IMR-90 (cell line): Measurements from ENCODE around the gene GPX4. TPM values are rescaled to one million over a fixed set of nuclear protein-coding genes. Genes with fewer than 3 reads are reported as not detected.
A peak's percentile ranks its signal among the peaks of the same experiment; 100 is the strongest.

Experiments used
- ATAC-seq: fragments of 200-7000 bp; cut with Tn5 transposase; 2 replicates; pipeline ENCODE4 v1.9.1; 2020; ENCODE audit warnings: low read depth, mild to moderate bottlenecking, moderate library complexity
- BruUV-seq: library from RNA; stranded (reverse); fragments of 400-500 nt; replicated peaks from 2 replicates; lab custom pipeline; 2021; lab: Mats Ljungman, UMichigan
- CTCF ChIA-PET: fragments of 300-600 bp; formaldehyde crosslinking; extraction: SDS; loops from one replicate; lab custom pipeline; 2021; ENCODE audit warnings: antibody characterized with exemption; lab: Yijun Ruan, JAX
- POLR2A ChIA-PET: fragments of 300-600 bp; sonication (Branson Sonifier 250); formaldehyde crosslinking; loops from one replicate; lab custom pipeline; 2022; ENCODE audit warnings: antibody characterized with exemption; ENCODE audit not compliant: unreplicated experiment; lab: Charles Lee
- DNase-seq: peaks from one replicate; pipeline ENCODE4 v3.0.0; 2013
- H2AFZ ChIP-seq: replicated peaks from 2 replicates; pipeline ENCODE3; 2013; ENCODE audit warnings: low read length, mild to moderate bottlenecking; ENCODE audit not compliant: poor library complexity
- H2AK5ac ChIP-seq: 2 replicates; pipeline ENCODE4 v1.6.1; 2013; ENCODE audit warnings: low read depth, low read length, inconsistent platforms
- H2AK9ac ChIP-seq: replicated peaks from 2 replicates; pipeline ENCODE3; 2013; ENCODE audit warnings: mild to moderate bottlenecking, low read depth, low read length, moderate library complexity; ENCODE audit not compliant: poor library complexity
- H2BK120ac ChIP-seq: 2 replicates; pipeline ENCODE4 v1.6.1; 2013; ENCODE audit warnings: low read depth, low read length, inconsistent platforms
- H2BK15ac ChIP-seq: 3 replicates; pipeline ENCODE4 v1.6.1; 2013; ENCODE audit warnings: low read depth, low read length, inconsistent platforms
- H2BK20ac ChIP-seq: 2 replicates; pipeline ENCODE4 v1.6.1; 2013; ENCODE audit warnings: low read depth, mild to moderate bottlenecking, inconsistent platforms, low read length, moderate library complexity
- H2BK5ac ChIP-seq: 2 replicates; pipeline ENCODE4 v1.6.1; 2013; ENCODE audit warnings: mild to moderate bottlenecking, low read depth, low read length, inconsistent platforms; ENCODE audit not compliant: poor library complexity, severe bottlenecking
- H3K14ac ChIP-seq: replicated peaks from 2 replicates; pipeline ENCODE4 v1.6.1; 2013; ENCODE audit warnings: low read depth, low read length, inconsistent platforms
- H3K18ac ChIP-seq: 2 replicates; pipeline ENCODE4 v1.6.1; 2013; ENCODE audit warnings: low read depth, low read length, control low read depth
- H3K23ac ChIP-seq: 2 replicates; pipeline ENCODE4 v1.6.1; 2013; ENCODE audit warnings: low read depth, low read length, inconsistent platforms
- H3K27ac ChIP-seq: 2 replicates; pipeline ENCODE4 v1.5.1; 2013; ENCODE audit warnings: mild to moderate bottlenecking, control low read depth, low read length; ENCODE audit not compliant: insufficient read depth
- H3K27me3 ChIP-seq: 2 replicates; pipeline ENCODE4 v1.6.1; 2013; ENCODE audit warnings: low read length; ENCODE audit not compliant: control insufficient read depth, insufficient read depth
- H3K36me3 ChIP-seq: 2 replicates; pipeline ENCODE4 v1.6.1; 2013; ENCODE audit warnings: low read length, mixed read lengths; ENCODE audit not compliant: control insufficient read depth, insufficient read depth
- H3K4ac ChIP-seq: 2 replicates; pipeline ENCODE4 v1.6.1; 2013; ENCODE audit warnings: low read depth, low read length, inconsistent platforms
- H3K4me1 ChIP-seq: 2 replicates; pipeline ENCODE4 v1.6.1; 2013; ENCODE audit warnings: low read length, mixed read lengths; ENCODE audit not compliant: control insufficient read depth, insufficient read depth
- H3K4me2 ChIP-seq: 2 replicates; pipeline ENCODE4 v1.6.1; 2013; ENCODE audit warnings: low read depth, mild to moderate bottlenecking, control low read depth, low read length, moderate library complexity
- H3K4me3 ChIP-seq: 2 replicates; pipeline ENCODE4 v1.5.1; 2013; ENCODE audit warnings: low read depth, mild to moderate bottlenecking, control low read depth, low read length, moderate library complexity; ENCODE audit not compliant: insufficient read depth
- H3K56ac ChIP-seq: 2 replicates; pipeline ENCODE4 v1.6.1; 2013; ENCODE audit warnings: low read length, inconsistent platforms; ENCODE audit not compliant: insufficient read depth; ENCODE audit errors: extremely low read depth
- H3K79me1 ChIP-seq, 2 experiments: 2 replicates each; pipeline ENCODE4 v1.6.1; 2013; ENCODE audit warnings: low read length in 2 of 2, inconsistent platforms in 1 of 2, low read depth in 1 of 2
- H3K9ac ChIP-seq: 2 replicates; pipeline ENCODE4 v1.6.1; 2013; ENCODE audit warnings: low read depth, low read length, control low read depth
- H3K9me1 ChIP-seq: 2 replicates; pipeline ENCODE4 v1.6.1; 2013; ENCODE audit warnings: low read length, inconsistent platforms; ENCODE audit not compliant: insufficient read depth
- H3K9me3 ChIP-seq: 2 replicates; pipeline ENCODE4 v1.6.1; 2013; ENCODE audit warnings: low read length; ENCODE audit not compliant: control insufficient read depth, insufficient read depth
- H4K20me1 ChIP-seq: 2 replicates; pipeline ENCODE4 v1.6.1; 2013; ENCODE audit warnings: low read length, inconsistent platforms; ENCODE audit not compliant: insufficient read depth
- H4K5ac ChIP-seq: 2 replicates; pipeline ENCODE4 v1.6.1; 2013; ENCODE audit warnings: mild to moderate bottlenecking, low read depth, low read length, control low read depth
- H4K8ac ChIP-seq, 2 experiments: 2 replicates each; pipeline ENCODE4 v1.6.1; 2013; ENCODE audit warnings: low read depth in 2 of 2, low read length in 2 of 2, control low read depth in 1 of 2, inconsistent platforms in 1 of 2
- H4K91ac ChIP-seq: 2 replicates; pipeline ENCODE4 v1.6.1; 2013; ENCODE audit warnings: low read depth, low read length, inconsistent platforms; ENCODE audit not compliant: insufficient read depth
- CEBPB ChIP-seq: IDR thresholded peaks from 2 replicates; pipeline ENCODE4 v1.6.1; 2012; ENCODE audit warnings: low read depth, low read length, improper control_type of control experiment
- CHD1 ChIP-seq: IDR thresholded peaks from 2 replicates; pipeline ENCODE4 v1.6.1; 2012; ENCODE audit warnings: low read depth, low read length, improper control_type of control experiment
- MAFK ChIP-seq: IDR thresholded peaks from 2 replicates; pipeline ENCODE4 v1.6.1; 2012; ENCODE audit warnings: low read depth, low read length, improper control_type of control experiment
- POLR2A ChIP-seq: IDR thresholded peaks from 2 replicates; pipeline ENCODE4 v1.6.1; 2012; ENCODE audit warnings: mild to moderate bottlenecking, low read depth, low read length
- RFX5 ChIP-seq: IDR thresholded peaks from 2 replicates; pipeline ENCODE4 v1.8.0; 2012; ENCODE audit warnings: low read depth, mild to moderate bottlenecking, low read length, moderate library complexity
- SMC3 ChIP-seq: fragments of 150-350 bp; IDR thresholded peaks from 2 replicates; pipeline ENCODE4 v1.6.1; 2016; ENCODE audit warnings: low read depth, mild to moderate bottlenecking, antibody characterized with exemption, low read length, moderate library complexity
- WGBS, 2 experiments: methylation state at CpG; one replicate each; pipeline versions ENCODE4 v1.1.5 to v1.1.7; 2013; ENCODE audit warnings: missing lambda C conversion rate in 2 of 2; ENCODE audit not compliant: insufficient read length in 1 of 2; ENCODE audit errors: extremely low coverage in 2 of 2; 5-methylcytosine and 5-hydroxymethylcytosine counted together
- dilution Hi-C: fragments of 300-500 bp; cut with HindIII; formaldehyde crosslinking; loops from one replicate; pipeline ENCODE4 v1.14.3; 2018; ENCODE audit warnings: low sequenced_read_pairs; ENCODE audit not compliant: unreplicated experiment
- in situ Hi-C: fragments of 300-500 bp; cut with MboI; formaldehyde crosslinking; loops from 3 replicates; pipeline ENCODE4 v1.14.3; 2019; ENCODE audit warnings: low sequenced_read_pairs, inconsistent platforms, mixed read lengths
- intact Hi-C: fragments of 100-400 bp; cut with micrococcal nuclease; formaldehyde crosslinking; loops from 2 replicates; pipeline ENCODE4 v1.10.0; 2022
- polyA plus RNA-seq, 3 experiments: library from polyadenylated mRNA; depleted of rRNA; stranded (reverse); fragments of >200 nt; gene quantifications; 2 replicates each; pipeline ENCODE4 v1.2.3, GENCODE V29; 2012; ENCODE audit warnings: low replicate concordance in 1 of 3
- total RNA-seq: library from RNA; depleted of rRNA; stranded (reverse); fragments of >200 nt; gene quantifications from 2 replicates; pipeline ENCODE4 v1.2.3, GENCODE V29; 2012
- TF ChIP-seq, protein P1 (sequence below): conservative IDR thresholded peaks from 2 replicates; pipeline ENCODE4 v1.5.1; 2012; ENCODE audit warnings: mild to moderate bottlenecking, low read depth, low read length, improper control_type of control experiment

Gene GPX4
- total and polyA plus RNA-seq, 2 of the 4 experiments (the other 2 are of a cell fraction), result 357 to 1,083 TPM

DNA sequence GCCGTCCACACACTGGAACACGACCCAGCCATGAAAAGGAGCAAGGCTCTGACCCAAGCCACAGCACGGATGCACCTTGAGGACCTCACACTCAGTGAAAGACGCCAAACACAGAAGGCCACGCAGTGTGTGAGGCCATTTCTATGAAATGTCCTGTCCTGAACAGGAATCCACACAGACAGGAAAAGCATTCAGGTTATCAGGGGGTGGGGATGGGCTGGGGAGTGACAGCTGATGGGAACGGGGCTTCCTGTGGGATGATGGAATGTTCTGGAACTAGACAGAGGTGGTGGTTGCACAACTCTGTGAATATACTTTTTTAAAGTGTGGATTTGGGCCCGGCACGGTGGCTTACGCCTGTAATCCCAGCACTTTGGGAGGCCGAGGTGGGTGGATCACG lies 30.6 kb downstream of the GPX4 start:
- Histone ChIP-seq H4K8ac (peak overlapping the region in 1 of 2 experiments; percentile 25; a peak in 1 of 4 replicates), H3K4me2 (no peak overlapping the region), H3K9me3 (no peaks in the 10 kb centered on the region), H4K5ac (no peak overlapping the region), H3K9me1 (peaks cover 4% of the 10 kb centered on the region; the same call in 1 of the 2 replicates), H3K14ac (peak overlapping the region; percentile 56; the same call in 1 of the 2 replicates), H3K18ac (no peak overlapping the region), H3K23ac (peak overlapping the region; percentile 86), H4K20me1 (peaks cover 26% of the 10 kb centered on the region), H3K4me3 (no peak overlapping the region), H3K36me3 (peaks cover 34% of the 10 kb centered on the region; the same call in 1 of the 2 replicates), H2BK120ac (peak overlapping the region; percentile 45; the same call in 1 of the 2 replicates), H2BK5ac (peak overlapping the region; percentile 66), H2BK15ac (no peak overlapping the region), H2BK20ac (0 out of 2 replicates have a peak overlapping the region, but pooled peaks have one; percentile 6), H3K9ac (no peak overlapping the region), H3K4ac (peak overlapping the region; percentile 67), H3K27me3 (no peaks in the 10 kb centered on the region), H3K79me1 (peaks cover 15 to 70% of the 10 kb centered on the region in 2 experiments; a peak in 3 of 4 replicates), H3K56ac (no peak overlapping the region), H4K91ac (peak overlapping the region; percentile 32), H3K4me1 (peaks cover 21% of the 10 kb centered on the region), H2AK5ac (peak overlapping the region; percentile 91), H2AK9ac (no peak overlapping the region), H3K27ac (peak overlapping the region; percentile 67), H2AFZ (peak overlapping the region; percentile 21)
- DNase-seq, result no peak
- CTCF ChIA-PET, result interaction anchor here (0.9 kb wide), 1 partner anchor 60 kb away, joined by 3 read pairs; no protein-coding TSS in a partner anchor
- 96% methylated on average over 3 of the region's 11 CpGs; no CpG with 5 or more reads in 1 of the 2 experiments for WGBS, 2 experiments
- POLR2A ChIA-PET, result no interaction called here
- no TSS peak for BruUV-seq
- intact Hi-C loops (loop anchor here (5.0 kb wide), 1 partner anchor 38 kb away; the partner anchor contains the start of gene SBNO2), dilution Hi-C loops (no loop called here), in situ Hi-C loops (no loop called here)
- ATAC-seq, result no peak
- peak; percentile 46; the same call in 1 of the 2 replicates for TF ChIP-seq CEBPB
- TF ChIP-seq MAFK, result no peak
- TF ChIP-seq POLR2A, result no peak
- TF ChIP-seq, protein P1, sequence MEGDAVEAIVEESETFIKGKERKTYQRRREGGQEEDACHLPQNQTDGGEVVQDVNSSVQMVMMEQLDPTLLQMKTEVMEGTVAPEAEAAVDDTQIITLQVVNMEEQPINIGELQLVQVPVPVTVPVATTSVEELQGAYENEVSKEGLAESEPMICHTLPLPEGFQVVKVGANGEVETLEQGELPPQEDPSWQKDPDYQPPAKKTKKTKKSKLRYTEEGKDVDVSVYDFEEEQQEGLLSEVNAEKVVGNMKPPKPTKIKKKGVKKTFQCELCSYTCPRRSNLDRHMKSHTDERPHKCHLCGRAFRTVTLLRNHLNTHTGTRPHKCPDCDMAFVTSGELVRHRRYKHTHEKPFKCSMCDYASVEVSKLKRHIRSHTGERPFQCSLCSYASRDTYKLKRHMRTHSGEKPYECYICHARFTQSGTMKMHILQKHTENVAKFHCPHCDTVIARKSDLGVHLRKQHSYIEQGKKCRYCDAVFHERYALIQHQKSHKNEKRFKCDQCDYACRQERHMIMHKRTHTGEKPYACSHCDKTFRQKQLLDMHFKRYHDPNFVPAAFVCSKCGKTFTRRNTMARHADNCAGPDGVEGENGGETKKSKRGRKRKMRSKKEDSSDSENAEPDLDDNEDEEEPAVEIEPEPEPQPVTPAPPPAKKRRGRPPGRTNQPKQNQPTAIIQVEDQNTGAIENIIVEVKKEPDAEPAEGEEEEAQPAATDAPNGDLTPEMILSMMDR, result no peak
- TF ChIP-seq SMC3, result no peak
- TF ChIP-seq CHD1, result no peak
- TF ChIP-seq RFX5, result no peak
